Hippocampal formation (tissue), 2 donors: ENCODE measurements around the gene KRTAP10-7.
"Not testable (repeated sequence)": the region's sequence is repeated elsewhere in the genome, so short reads cannot be mapped to it uniquely, and the experiment has no call there.

ENCODE experiments used
- DNase-seq, 2 donors: peaks; one replicate each; lab custom pipeline; 2025; lab: John Stamatoyannopoulos, UW

Gene KRTAP10-7

DNA sequence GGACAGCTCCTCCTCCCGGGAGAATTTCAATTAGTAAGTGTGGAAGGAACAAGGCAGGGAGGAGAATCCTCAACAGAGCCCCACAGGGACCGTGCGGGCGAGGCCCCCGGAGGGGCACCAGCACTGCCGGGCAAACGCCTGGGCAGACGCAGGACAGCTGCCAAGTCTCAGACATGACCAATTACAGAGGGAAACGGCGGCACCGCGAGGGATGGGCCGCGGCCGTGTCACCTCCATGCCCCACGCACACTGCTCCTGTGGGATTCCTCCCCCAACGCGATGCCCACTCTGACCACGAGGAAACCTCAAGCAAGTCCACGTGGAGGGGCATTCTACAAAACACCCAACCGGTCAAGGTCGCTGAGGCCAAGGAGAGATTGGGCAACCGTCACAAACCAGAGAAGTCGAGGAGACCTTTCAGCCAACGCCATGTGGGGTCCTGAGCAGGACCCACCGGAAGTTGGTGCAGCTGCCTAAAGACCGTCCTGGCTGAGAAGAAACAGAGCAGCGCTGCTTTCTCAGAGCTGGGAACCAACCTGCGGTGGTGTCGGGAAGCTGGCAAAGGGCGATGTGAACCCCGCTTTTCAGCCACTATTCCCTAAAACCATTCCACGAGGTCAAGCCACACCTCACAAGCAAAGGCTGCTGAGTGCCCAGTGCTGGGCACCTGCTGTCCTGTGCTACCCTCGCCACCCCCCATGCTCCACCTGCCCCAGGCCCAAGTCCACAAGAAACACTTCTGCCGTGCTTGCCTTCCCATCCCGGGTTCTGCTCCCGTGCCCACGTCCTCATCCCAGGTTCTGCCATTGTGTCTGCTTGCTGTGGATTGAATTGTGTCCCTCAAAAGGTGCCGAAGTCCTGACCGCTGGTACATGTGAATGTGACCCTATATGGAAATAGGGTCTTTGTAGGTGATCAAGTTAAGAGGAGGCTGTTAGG is 28.3 kb upstream of the KRTAP10-7 start:
- no peak for DNase-seq

DNA sequence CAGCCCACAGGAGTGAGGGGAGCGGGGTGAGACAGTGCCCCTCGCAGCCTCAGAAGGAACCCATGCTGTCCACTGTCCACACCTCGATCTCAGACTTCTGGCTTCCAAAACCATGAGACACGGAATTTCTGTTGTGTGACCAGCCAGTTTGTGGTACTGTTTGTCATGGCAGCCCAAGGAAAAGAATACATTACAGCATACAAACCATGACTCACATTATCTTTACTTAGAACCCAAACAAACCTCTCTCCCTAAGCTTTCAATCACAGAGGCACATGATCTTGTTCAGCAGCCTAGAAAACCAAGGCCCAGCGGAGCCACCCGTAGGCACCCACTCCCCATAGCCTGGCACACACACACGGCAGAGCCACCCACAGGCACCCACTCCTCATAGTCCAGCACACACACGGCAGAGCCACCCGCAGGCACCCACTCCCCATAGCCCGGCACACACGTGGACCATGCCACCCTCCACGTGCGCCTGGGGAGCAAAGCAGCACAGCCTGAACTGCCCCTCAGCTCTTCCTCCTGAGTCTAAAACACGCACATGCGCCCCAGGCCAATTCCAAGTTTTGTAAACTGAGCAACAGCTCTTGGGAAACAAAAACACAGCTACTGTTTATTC is 27.3 kb upstream of the KRTAP10-7 start:
- DNase-seq, result no peak

DNA sequence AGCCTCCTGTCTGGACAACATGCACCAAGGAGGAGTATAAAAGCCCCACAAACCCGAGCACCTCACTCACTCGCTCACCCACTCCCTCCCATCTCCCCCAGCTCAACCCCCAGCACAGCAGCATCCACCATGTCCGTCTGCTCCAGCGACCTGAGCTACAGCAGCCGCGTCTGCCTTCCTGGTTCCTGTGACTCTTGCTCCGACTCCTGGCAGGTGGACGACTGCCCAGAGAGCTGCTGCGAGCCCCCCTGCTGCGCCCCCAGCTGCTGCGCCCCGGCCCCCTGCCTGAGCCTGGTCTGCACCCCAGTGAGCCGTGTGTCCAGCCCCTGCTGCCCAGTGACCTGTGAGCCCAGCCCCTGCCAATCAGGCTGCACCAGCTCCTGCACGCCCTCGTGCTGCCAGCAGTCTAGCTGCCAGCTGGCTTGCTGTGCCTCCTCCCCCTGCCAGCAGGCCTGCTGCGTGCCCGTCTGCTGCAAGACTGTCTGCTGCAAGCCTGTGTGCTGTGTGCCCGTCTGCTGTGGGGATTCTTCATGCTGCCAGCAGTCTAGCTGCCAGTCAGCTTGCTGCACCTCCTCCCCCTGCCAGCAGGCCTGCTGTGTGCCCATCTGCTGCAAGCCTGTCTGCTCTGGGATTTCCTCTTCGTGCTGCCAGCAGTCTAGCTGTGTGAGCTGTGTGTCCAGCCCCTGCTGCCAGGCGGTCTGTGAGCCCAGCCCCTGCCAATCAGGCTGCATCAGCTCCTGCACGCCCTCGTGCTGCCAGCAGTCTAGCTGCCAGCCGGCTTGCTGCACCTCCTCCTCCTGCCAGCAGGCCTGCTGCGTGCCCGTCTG is 26.6 kb upstream of the KRTAP10-7 start, which contains the start of gene KRTAP10-4:
TSS of gene KRTAP10-4 (plus strand) at position 100 of the 827 bp plus-strand sequence. CDS start at position 130, 30 bp downstream.
- not testable (repeated sequence) for DNase-seq

DNA sequence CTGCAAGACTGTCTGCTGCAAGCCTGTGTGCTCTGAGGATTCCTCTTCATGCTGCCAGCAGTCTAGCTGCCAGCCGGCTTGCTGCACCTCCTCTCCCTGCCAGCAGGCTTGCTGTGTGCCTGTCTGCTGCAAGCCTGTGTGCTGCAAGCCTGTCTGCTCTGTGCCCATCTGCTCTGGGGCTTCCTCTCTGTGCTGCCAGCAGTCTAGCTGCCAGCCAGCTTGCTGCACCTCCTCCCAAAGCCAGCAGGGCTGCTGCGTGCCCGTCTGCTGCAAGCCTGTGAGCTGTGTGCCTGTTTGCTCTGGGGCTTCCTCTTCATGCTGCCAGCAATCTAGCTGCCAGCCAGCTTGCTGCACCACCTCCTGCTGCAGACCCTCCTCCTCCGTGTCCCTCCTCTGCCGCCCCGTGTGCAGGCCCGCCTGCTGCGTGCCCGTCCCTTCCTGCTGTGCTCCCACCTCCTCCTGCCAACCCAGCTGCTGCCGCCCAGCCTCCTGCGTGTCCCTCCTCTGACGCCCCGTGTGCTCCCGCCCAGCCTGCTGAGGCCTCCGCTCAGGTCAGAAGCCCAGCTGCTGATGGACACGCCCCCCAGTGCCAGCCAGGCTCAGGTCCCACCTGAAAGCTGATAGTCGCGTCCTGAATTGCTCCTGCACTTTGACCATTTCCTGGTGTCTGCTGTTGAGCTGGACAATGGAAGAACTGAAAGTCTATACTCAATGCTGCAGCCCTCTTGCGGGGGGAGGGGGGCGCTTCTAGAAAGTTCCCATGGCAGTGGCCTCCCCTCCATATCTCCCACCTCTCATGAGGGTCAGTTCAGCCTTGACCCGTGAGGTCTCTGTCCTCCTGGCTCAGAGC is 25.7 kb upstream of the KRTAP10-7 start:
- DNase-seq, result no peak

DNA sequence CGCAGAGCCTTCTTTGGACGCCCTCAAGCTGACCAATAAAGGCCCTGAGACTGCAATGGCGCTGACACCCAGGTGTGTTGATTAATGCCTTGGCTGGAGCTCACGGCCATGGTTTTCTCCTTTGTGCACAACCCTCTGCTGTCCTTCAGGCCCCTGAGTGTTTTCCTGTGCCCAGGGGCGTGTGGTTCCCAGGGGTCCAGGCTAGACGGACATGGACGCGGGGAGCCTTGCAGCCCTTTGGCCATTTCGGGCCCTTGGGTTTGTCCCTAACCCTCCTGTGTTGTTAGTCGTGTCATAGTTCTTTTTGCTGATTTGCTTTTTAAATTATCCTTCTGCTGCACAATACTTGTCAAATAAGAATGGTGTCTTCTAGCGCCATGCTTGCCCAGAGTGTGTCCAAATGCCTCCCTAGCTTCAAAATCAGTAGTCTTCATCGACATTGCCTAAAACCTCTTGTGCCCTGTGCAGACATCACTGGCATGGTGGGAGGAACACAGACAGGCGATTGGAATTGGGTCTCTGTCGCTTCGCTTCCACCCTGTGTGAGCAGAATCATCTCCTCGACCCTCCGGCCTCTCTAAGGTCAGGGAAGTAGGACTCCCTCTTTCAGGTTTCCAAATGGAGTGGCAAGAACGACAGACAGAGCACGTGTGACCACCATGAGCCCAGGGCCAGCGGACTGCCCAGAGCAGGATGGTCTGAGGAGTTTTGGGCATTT is 24.9 kb upstream of the KRTAP10-7 start:
- no peak for DNase-seq

DNA sequence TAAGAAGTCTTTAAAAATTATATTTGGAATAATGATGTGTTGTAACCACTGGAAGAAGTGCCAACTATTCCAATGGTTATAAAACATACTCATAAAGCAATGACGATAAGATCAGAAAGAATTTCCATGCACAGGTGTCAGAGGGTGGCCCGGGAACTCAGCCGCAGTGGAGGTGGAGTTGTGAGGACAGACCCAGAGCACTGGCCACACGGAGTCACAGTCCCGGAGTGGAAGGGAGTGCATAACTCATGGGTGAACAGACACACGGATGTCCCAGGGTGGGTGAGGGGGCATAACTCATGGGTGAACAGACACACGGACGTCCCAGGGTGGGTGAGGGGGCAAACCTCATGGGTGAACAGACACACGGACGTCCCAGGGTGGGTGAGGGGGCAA is 24.4 kb upstream of the KRTAP10-7 start:
- DNase-seq, result no peak

DNA sequence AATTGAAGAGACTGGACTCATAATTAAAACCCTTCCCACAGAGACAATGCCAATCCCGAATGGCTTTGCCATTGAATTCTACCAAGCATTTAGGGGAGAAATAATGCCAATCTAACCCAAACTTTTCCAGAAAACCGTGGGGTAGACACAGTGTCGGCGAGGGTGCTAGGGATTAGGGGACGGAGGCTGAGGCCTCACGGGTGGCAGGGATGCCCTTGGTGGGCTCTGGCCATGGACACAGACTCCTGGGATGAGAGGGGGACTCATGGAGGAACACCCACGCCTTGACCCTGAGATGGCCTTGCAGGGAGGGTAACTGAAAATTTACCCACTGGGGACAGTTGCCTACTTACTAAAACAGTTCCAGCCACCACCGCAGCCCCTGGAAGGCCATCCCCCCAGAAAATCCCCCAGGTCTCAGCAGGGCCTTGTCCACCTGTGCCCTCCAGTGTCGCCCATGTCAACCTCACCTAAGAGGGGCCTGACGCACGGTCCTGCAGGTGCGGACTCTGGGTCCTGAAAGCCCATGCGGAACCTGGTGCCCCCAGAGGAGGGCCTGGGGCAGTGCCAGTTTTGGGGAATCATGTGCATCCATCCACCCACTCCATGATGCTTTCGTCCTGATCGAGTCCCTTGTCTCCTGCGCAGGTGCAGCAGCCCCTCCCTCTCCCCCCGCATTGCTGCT is 21.9 kb upstream of the KRTAP10-7 start:
- no peak for DNase-seq

DNA sequence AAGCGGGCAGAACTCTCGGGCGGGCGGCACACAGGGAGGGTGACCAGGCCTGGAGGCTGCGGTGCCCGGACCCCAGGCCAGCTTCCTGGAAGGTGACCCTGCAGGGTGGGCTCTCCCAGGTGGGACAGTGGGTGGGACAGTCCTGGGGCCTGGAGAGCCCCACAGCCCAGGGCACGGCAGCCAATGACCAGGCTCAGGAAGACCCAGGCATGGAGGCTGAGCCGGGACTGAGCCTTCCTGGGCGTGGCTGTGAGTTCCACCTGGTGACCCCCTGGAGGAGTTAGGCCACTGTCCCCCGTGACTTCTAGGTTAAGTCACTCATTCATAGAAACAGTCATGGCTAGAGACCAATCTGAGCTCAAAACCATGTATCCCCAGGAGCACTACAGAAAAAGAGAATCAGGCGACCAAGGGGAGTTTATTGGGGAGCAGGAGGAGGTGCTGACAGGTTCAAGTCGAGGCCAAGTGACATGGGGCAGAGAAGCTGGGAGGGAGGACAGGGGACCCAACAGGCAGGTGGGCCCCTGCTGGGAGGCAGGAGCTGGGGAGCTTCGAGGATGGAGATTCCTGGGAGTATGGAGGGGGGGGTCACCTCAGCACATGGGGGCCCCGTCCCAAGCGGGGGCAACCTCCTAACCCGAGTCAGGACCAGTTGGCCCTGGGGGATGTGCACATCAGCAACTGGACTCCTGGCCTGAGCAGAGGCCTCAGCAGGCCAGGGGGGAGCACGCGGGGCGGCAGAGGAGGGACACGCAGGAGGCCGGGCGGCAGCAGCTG is 21.2 kb upstream of the KRTAP10-7 start:
- no peak for DNase-seq

DNA sequence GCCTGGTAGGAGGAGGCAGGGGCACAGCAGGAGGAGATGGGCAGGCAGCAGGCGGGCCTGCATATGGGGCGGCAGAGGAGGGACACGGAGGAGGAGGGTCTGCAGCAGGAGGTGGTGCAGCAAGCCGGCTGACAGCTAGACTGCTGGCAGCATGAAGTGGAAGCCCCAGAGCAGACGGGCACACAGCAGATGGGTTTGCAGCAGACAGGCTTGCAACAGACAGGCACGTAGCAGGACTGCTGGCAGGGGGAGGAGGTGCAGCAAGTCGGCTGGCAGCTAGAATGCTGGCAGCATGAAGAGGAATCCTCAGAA is 20.6 kb upstream of the KRTAP10-7 start:
- no peak for DNase-seq

DNA sequence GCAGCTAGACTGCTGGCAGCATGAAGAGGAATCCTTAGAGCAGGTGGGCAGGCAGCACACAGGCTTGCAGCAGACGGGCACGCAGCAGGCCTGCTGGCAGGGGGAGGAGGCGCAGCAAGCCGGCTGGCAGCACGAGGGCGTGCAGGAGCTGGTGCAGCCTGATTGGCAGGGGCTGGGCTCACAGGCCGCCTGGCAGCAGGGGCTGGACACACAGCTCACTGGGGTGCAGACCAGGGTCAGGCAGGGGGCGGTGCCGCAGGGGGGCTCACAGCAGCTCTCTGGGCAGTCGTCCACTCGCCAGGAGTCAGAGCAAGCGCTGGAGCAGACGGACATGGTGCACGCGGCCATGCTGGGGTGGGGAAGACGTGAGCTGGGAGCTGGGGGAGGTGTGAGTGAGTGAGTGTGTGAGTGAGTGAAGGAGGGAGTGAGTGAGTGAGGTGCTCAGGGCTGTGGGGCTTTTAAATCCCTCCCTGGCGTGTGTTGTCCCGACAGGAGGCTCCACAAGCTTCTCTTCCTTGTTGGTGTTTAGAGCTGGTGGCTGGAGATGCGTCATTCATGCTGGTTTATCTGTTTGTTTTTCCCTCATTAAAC is 20.1 kb upstream of the KRTAP10-7 start, which contains the start of gene KRTAP10-5:
TSS of gene KRTAP10-5 (minus strand) at position 374 of the 591 bp plus-strand sequence. CDS start at position 348, 26 bp downstream.
- DNase-seq, result not testable (repeated sequence)

DNA sequence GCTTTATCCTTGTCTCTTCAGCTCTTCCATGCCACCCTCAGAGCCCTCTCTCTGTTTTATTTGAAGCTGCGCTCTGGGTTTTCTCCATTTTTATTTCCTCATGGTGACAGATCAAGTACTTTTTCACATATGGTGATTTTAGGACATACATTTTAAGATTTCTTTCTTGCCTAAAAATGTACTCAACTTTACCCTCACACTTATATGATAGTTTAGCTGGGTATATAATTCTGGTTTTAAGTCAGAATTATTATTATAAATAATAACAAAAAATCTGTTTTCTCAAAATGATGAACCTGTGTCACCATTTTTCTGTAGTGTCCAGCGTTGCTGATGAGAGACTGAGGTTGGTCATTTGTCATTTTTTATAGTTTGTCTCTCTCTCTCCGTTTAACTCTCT is 19.2 kb upstream of the KRTAP10-7 start:
- DNase-seq, result no peak

DNA sequence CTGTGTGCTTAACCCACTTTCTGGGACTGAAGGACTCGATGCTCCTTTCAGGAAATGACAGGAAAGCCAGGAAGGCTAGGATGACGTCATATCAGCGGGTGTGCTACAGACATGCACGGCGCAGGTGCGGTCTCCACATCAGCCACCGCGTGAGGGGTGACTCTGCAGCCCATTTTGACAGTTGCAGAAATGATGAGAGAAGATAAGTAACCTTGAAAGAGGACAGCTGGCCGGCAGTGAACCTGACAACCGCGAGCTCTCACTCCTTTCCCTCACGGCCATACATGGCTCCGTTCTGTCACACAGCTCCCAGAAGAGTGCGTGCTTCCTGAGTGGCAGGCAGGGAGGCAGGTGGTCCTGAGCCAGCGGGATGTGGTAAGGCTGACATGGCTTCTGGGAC is 18.3 kb upstream of the KRTAP10-7 start:
- DNase-seq, result no peak

DNA sequence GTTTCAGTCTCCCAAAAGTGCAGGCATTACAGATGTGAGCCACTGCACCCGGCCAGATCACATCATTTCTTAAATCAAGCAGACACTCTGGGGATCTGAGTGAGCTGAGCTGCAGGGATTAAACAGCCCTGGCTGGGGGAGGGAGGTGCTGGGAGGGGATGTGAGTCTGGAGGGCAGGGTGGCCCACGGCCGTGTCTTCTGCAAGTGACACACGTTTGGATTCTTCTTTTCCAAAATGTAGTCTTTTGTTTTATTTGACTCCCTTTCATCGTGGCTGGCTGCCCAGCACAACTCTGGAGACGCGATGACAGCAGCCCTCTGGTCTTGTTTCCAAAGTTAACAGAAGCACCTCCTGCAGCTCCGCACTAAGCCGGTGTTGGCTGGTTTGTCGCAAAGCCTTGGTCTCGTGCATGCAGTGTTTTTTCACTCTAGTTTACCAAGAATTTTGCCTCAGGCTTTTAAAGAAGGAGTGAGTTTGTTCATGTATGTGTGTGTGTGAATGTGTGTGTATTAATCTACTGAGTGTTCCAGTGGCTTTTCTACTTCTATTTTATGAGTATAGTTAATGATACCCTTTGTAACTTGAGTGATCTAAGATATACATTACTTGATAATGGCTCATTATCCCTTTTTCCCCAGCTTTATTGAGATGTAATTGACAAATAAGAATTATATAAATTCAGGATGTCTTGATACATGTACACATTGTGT is 17.2 kb upstream of the KRTAP10-7 start:
- no peak for DNase-seq

DNA sequence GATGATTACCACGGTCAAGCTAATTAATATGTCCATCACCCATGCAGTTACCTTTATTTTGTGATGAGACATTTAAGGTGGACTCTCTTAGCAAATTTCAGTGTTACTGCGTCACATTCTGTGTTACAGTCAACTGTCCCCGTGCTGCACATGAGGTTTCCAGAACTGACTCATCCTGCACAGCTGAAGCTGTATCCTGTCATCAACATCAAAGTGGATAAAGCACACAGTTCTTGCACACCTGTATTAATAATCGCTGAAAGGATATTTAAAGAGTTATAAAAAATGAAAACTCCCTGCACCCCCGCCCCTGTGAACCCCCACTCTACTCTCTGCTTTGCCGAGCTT is 16.6 kb upstream of the KRTAP10-7 start:
- DNase-seq, result no peak

DNA sequence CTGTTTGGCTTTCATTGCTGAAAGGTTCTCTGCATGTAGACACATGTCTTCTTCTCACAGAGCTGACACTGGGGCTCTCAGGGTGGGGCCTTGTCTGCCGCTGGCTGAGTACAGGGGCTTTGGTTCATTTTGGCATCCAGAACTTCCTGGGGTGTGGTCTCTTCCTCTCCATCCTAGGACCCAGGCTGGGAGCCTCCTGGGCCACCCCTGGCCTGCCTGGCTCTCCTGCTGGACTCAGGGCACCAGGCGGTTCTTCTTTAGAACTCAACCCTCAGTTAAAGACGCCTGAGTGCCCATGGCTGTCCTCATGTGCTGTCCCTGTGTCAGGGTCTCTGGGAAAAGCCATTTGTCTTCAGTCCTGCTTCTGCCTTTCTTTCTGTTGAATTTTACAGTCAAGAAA is 14.5 kb upstream of the KRTAP10-7 start:
- no peak for DNase-seq

DNA sequence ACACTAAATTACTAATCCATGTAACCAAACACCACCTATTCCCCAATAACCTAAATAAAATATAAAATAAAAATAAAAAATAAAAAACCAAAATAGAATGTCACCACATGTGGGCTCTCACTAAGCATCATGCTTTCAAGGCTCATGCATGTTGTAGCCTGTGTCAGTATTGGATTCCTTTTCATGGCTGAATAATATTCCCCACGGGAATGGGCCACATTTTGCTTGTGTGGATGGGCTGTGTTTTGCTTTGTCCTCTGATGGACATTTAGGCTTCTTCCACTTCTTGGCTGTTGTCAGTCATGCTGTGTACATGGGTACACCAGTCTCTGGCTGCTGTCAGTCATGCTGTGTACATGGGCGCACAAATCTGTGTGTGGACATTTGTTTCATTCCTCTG is 11.3 kb upstream of the KRTAP10-7 start:
- DNase-seq, result no peak

DNA sequence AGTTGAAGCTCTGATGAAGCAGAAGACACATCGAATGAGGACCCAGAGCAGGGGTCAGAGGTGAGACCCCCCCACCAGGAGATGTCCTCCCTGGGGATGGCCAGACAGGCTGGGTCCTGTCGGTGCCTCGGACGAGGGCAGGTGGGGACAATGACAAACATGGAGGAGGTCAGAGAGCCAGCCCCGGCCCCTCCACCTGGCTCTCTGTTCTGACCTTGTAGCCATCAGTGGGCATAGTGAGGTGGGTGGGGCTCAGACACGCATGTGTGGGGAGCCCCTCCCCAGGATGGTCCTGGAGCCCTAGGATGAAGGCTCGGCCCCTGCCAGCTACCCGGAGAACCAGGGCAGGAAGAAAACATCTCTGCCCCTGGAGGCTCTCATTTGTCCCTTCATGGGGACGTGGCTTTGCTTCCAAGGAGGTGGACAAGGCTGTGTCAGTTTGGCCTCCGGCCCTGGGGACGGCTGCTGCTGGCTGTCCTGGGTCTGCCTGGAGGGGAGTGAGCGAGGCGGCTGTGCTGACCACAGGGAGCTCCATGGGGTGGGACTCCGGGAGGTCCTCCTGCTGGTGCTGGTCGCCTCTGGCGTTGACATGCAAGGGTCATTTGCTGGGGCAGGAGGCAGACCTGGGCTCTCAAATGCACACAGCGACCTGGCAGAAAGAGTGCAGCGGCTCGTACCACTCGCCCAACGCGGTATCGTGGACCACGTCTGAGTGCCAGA is 10.7 kb upstream of the KRTAP10-7 start:
- no peak for DNase-seq

DNA sequence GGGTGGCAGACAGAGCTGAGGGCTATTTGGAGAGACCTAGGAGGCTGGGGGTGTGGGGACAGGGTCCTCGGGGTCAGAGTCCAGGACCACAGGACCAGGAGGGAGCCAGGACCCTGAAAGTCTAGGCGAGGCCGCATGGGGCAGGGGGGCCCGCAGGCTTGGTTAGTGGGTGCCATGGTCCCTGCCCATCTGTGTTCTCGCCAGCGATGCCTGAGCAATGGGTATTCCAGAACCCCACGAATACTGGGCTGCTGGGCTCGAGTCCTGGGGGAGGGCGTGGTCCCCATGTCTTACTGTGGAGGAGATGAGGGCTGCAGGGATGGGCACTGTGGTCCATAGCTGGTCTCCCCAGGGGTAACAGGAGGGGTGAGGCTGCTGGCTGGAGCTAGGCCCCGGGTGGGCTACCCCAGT is 10.1 kb upstream of the KRTAP10-7 start:
- no peak for DNase-seq
